ENCODE measurements around the gene SLC13A5.
"Not testable (repeated sequence)": the region's sequence is repeated elsewhere in the genome, so short reads cannot be mapped to it uniquely, and the experiment has no call there.

SLC13A5 gene

GRCh38 chr17:6669479-6670212 is 43.5 kb downstream of the SLC13A5 start:
- Histone ChIP-seq H3K36me3 (ENCODE audit: insufficient read depth, low read length) (no peaks in the 10 kb centered on the region), H3K9me3 (replicated peaks; ENCODE audit: low read length) (no peaks in the 10 kb centered on the region), H3K27me3 (ENCODE audit: control insufficient read depth, insufficient read depth, low read length) (peaks cover 35% of the 10 kb centered on the region), H3K9ac (ENCODE audit: low read depth, low read length) (no peak overlapping the region), H3K4me3 (ENCODE audit: low read length) (no peak overlapping the region), H3K4me2 (ENCODE audit: low read length) (no peak overlapping the region), H3K4me1 (ENCODE audit: control insufficient read depth, insufficient read depth, low read length) (no peaks in the 10 kb centered on the region)

- no peak overlapping the region for H3K9ac ChIP-seq (ENCODE audit: low read depth, low read length)
- H3K36me3 ChIP-seq (ENCODE audit: insufficient read depth, low read length): no peaks in the 10 kb centered on the region
- no peaks in the 10 kb centered on the region for H3K4me1 ChIP-seq (ENCODE audit: control insufficient read depth, insufficient read depth, low read length)
- peaks cover 35% of the 10 kb centered on the region for H3K27me3 ChIP-seq (ENCODE audit: control insufficient read depth, insufficient read depth, low read length)
- no peak overlapping the region for H3K4me2 ChIP-seq (ENCODE audit: low read length)
- no peaks in the 10 kb centered on the region for H3K9me3 ChIP-seq (replicated peaks; ENCODE audit: low read length)
- no peak overlapping the region for H3K4me3 ChIP-seq (ENCODE audit: low read length)
These were observed 44.3 kb downstream of the SLC13A5 start for GRCh38 chr17:6668727-6669425.

DNA sequence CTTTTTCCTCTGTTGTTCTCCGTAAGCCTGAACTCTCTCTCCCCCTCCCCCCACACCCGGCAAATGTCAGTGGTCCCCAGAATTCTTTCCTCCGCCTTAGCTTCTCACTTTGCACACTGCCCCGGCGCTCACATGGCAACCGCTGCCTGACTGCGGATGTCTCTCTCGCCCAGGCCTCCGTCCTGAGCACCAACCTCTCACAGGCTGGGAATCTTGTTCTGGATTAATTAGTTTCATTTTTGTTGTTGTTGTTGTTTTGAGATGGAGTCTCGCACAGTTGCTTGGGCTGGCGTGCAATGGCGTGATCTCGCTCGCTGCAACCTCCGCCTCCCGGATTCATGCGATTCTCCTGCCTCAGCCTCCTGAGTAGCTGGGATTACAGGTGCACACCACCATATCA is 45.0 kb downstream of the SLC13A5 start:
- no peaks in the 10 kb centered on the region for H3K4me1 ChIP-seq (ENCODE audit: control insufficient read depth, insufficient read depth, low read length)
- H3K4me2 ChIP-seq (ENCODE audit: low read length): no peak overlapping the region
- H3K9ac ChIP-seq (ENCODE audit: low read depth, low read length): no peak overlapping the region
- H3K27me3 ChIP-seq (ENCODE audit: control insufficient read depth, insufficient read depth, low read length): peaks cover 33% of the 10 kb centered on the region
- no peak overlapping the region for H3K4me3 ChIP-seq (ENCODE audit: low read length)
- H3K36me3 ChIP-seq (ENCODE audit: insufficient read depth, low read length): no peaks in the 10 kb centered on the region
- H3K9me3 ChIP-seq (replicated peaks; ENCODE audit: low read length): no peaks in the 10 kb centered on the region

DNA sequence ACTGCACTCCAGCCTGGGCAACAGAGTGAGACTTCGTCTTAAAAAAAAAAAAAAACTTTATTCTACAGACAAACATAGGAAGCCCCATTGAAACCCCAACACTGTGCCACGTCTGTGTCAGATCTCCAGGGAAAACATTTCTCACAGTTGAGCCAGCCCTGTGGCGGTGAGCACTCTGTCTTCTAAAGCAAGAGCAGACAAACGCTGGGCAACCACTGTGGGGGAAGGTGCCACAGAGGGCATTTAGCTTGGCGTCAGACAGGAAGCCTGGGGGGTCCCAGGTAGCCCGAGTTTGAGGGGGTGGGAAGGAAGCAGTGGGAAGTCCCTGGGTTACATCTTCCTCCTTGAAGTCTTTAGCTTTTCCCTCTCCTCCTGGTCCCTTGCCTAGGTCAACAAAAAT is 45.7 kb downstream of the SLC13A5 start:
- no peaks in the 10 kb centered on the region for H3K9me3 ChIP-seq (replicated peaks; ENCODE audit: low read length)

GRCh38 chr17:6666557-6666956 is 46.6 kb downstream of the SLC13A5 start:
- Histone ChIP-seq H3K36me3 (ENCODE audit: insufficient read depth, low read length) (no peaks in the 10 kb centered on the region), H3K4me2 (ENCODE audit: low read length) (no peak overlapping the region), H3K9ac (ENCODE audit: low read depth, low read length) (no peak overlapping the region), H3K9me3 (replicated peaks; ENCODE audit: low read length) (no peaks in the 10 kb centered on the region), H3K27me3 (ENCODE audit: control insufficient read depth, insufficient read depth, low read length) (peaks cover 44% of the 10 kb centered on the region), H3K4me3 (ENCODE audit: low read length) (no peak overlapping the region), H3K4me1 (ENCODE audit: control insufficient read depth, insufficient read depth, low read length) (no peaks in the 10 kb centered on the region)

More for the DNA sequence above, 45.7 kb downstream of the SLC13A5 start:
- Histone ChIP-seq H3K9ac (ENCODE audit: low read depth, low read length) (no peak overlapping the region), H3K4me1 (ENCODE audit: control insufficient read depth, insufficient read depth, low read length) (no peaks in the 10 kb centered on the region), H3K36me3 (ENCODE audit: insufficient read depth, low read length) (no peaks in the 10 kb centered on the region), H3K27me3 (ENCODE audit: control insufficient read depth, insufficient read depth, low read length) (peaks cover 38% of the 10 kb centered on the region), H3K4me2 (ENCODE audit: low read length) (no peak overlapping the region), H3K4me3 (ENCODE audit: low read length) (no peak overlapping the region)

DNA sequence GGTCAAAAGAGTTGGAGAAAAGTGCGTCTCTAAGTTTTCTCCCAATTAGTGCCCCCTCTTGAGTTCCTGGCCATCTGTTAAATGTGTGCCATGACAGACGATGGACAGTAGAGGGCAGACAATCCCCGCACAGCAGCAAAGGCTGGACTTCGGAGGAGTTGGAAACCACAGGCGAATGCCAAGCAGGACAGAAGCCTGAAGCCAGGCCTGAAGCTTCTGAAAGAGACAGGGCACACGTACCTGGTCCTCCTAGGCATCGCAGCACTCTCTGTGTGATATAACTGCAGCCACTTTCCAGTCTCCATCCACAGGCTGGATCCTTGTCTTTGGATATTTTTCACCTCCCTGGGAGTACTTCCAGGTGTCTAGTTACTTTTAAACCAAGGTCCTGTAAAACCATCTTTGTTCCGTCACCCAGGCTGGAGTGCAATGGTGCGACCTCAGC is 47.1 kb downstream of the SLC13A5 start:
- Histone ChIP-seq H3K4me1 (ENCODE audit: control insufficient read depth, insufficient read depth, low read length) (no peaks in the 10 kb centered on the region), H3K9me3 (replicated peaks; ENCODE audit: low read length) (no peaks in the 10 kb centered on the region), H3K4me3 (ENCODE audit: low read length) (no peak overlapping the region), H3K27me3 (ENCODE audit: control insufficient read depth, insufficient read depth, low read length) (peaks cover 49% of the 10 kb centered on the region), H3K9ac (ENCODE audit: low read depth, low read length) (no peak overlapping the region), H3K4me2 (ENCODE audit: low read length) (no peak overlapping the region), H3K36me3 (ENCODE audit: insufficient read depth, low read length) (no peaks in the 10 kb centered on the region)

GRCh38 chr17:6663200-6663599 is 50.0 kb downstream of the SLC13A5 start:
- H3K4me1 ChIP-seq (ENCODE audit: control insufficient read depth, insufficient read depth, low read length); H3K36me3 ChIP-seq (ENCODE audit: insufficient read depth, low read length); H3K4me3 ChIP-seq (ENCODE audit: low read length); H3K9ac ChIP-seq (ENCODE audit: low read depth, low read length); H3K9me3 ChIP-seq (replicated peaks; ENCODE audit: low read length); H3K4me2 ChIP-seq (ENCODE audit: low read length): not testable (repeated sequence)
- H3K27me3 ChIP-seq (ENCODE audit: control insufficient read depth, insufficient read depth, low read length): peaks cover 50% of the 10 kb centered on the region

GRCh38 chr17:6661464-6661848 is 51.7 kb downstream of the SLC13A5 start:
- peaks cover 49% of the 10 kb centered on the region for H3K27me3 ChIP-seq (ENCODE audit: control insufficient read depth, insufficient read depth, low read length)
- H3K9me3 ChIP-seq (replicated peaks; ENCODE audit: low read length): no peaks in the 10 kb centered on the region
- no peak overlapping the region for H3K9ac ChIP-seq (ENCODE audit: low read depth, low read length)
- no peak overlapping the region for H3K4me2 ChIP-seq (ENCODE audit: low read length)
- no peaks in the 10 kb centered on the region for H3K36me3 ChIP-seq (ENCODE audit: insufficient read depth, low read length)
- no peak overlapping the region for H3K4me3 ChIP-seq (ENCODE audit: low read length)
- no peaks in the 10 kb centered on the region for H3K4me1 ChIP-seq (ENCODE audit: control insufficient read depth, insufficient read depth, low read length)

DNA sequence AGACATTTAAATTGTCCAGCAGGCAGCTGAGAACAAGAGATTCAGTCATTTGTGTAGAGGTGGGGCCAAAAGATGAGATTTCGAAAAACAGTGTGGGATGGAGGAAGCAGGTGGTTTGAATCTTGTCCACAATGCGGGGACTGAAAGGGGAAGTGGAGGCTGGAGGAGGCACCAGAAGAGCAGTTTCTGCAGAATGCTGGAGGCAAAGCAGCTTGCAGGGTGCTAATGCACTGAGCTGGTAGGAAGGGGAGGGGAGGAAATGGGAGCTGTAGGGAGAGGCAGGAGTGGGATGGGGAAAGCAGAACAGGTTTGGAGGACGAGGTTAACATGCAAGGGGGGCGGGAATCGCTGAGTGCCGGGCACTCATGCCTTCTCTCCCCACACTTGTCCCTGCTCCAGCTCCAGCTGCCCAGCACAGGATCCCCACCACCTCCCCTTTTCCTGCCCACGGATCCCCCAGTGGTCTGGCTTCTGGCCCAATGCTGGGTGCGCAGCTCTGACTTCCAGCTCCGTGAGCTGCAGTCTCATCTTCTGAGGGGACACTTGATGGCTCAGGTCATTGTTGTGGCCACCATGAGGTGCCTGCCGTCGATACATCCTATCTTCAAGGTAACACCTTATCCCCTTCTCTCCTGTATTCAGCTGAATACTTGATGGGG is 52.2 kb downstream of the SLC13A5 start:
- Histone ChIP-seq H3K27me3 (ENCODE audit: control insufficient read depth, insufficient read depth, low read length) (peaks cover 49% of the 10 kb centered on the region), H3K4me3 (ENCODE audit: low read length) (no peak overlapping the region), H3K4me1 (ENCODE audit: control insufficient read depth, insufficient read depth, low read length) (no peaks in the 10 kb centered on the region), H3K36me3 (ENCODE audit: insufficient read depth, low read length) (no peaks in the 10 kb centered on the region), H3K9me3 (replicated peaks; ENCODE audit: low read length) (no peaks in the 10 kb centered on the region), H3K9ac (ENCODE audit: low read depth, low read length) (no peak overlapping the region), H3K4me2 (ENCODE audit: low read length) (no peak overlapping the region)

DNA sequence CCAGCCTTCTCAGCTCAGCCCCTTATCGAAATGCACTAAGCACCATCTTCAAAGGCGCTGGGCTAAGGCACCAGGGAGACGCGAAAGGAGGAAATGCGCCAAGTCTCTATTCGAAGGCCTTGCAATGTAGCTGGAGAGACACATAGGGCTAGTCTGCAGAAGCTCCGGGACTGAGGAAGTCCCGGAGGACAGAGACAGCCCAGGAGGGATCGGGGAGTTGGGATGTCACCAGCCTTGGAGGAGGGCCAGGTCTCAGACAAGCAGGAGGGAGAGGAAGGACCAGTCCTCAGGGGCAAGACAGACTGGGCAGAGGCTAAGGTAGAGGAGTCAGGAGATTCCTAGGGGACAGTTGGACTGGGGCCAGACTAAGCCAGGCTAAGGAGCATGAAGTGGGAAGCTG is 53.1 kb downstream of the SLC13A5 start:
- Histone ChIP-seq H3K9ac (ENCODE audit: low read depth, low read length) (no peak overlapping the region), H3K27me3 (ENCODE audit: control insufficient read depth, insufficient read depth, low read length) (peaks cover 54% of the 10 kb centered on the region), H3K4me1 (ENCODE audit: control insufficient read depth, insufficient read depth, low read length) (no peaks in the 10 kb centered on the region), H3K4me2 (ENCODE audit: low read length) (no peak overlapping the region), H3K36me3 (ENCODE audit: insufficient read depth, low read length) (no peaks in the 10 kb centered on the region), H3K4me3 (ENCODE audit: low read length) (no peak overlapping the region), H3K9me3 (replicated peaks; ENCODE audit: low read length) (no peaks in the 10 kb centered on the region)

- H3K27me3 ChIP-seq (ENCODE audit: control insufficient read depth, insufficient read depth, low read length): peaks cover 64% of the 10 kb centered on the region
- H3K36me3 ChIP-seq (ENCODE audit: insufficient read depth, low read length); H3K9ac ChIP-seq (ENCODE audit: low read depth, low read length); H3K4me1 ChIP-seq (ENCODE audit: control insufficient read depth, insufficient read depth, low read length); H3K4me2 ChIP-seq (ENCODE audit: low read length); H3K4me3 ChIP-seq (ENCODE audit: low read length); H3K9me3 ChIP-seq (replicated peaks; ENCODE audit: low read length): not testable (repeated sequence)
These were observed 54.8 kb downstream of the SLC13A5 start for GRCh38 chr17:6658411-6658810.

Measured in skeletal muscle satellite cell (primary cell).